K562 (cell line): ENCODE data around the gene KCNC4. TPM values are rescaled to one million over a fixed set of nuclear protein-coding genes. Genes with fewer than 3 reads are reported as not detected.

Experiments
- ASH1L ChIP-seq: fragments of 450-650 bp; IDR thresholded peaks from 2 replicates; pipeline ENCODE4 v1.6.1; 2018; ENCODE audit warnings: borderline replicate concordance, mild to moderate bottlenecking, low read depth; ENCODE audit not compliant: partially characterized antibody
- CHD1 ChIP-seq: fragments of 200-600 bp; sonication (generic); IDR thresholded peaks from one replicate; pipeline ENCODE4 v1.6.1; 2012; ENCODE audit warnings: mild to moderate bottlenecking, moderate library complexity, low read length, inconsistent platforms
- DACH1 ChIP-seq: fragments of 450-650 bp; IDR thresholded peaks from 2 replicates; pipeline ENCODE4 v1.6.1; 2018; ENCODE audit not compliant: partially characterized antibody
- HDGF ChIP-seq: fragments of 450-650 bp; IDR thresholded peaks from 2 replicates; pipeline ENCODE4 v1.6.1; 2016
- KDM1A ChIP-seq, 2 experiments: fragments of 450-650 bp; IDR thresholded peaks; 2 replicates each; pipeline ENCODE4 v1.6.1; 2016; ENCODE audit warnings: mild to moderate bottlenecking in 2 of 2
- MGA ChIP-seq: fragments of 450-650 bp; IDR thresholded peaks from 2 replicates; pipeline ENCODE4 v1.6.1; 2016; ENCODE audit warnings: mild to moderate bottlenecking, moderate library complexity
- MTA1 ChIP-seq: fragments of 450-650 bp; IDR thresholded peaks from 2 replicates; pipeline ENCODE4 v1.6.1; 2017; ENCODE audit warnings: borderline replicate concordance
- MTF1 ChIP-seq: fragments of 250-450 bp; sonication (Bioruptor Pico); IDR thresholded peaks from 2 replicates; pipeline ENCODE4 v1.9.0; 2021; ENCODE audit warnings: moderate library complexity, mild to moderate bottlenecking, inconsistent platforms, borderline replicate concordance
- PHF8 ChIP-seq: fragments of 200-600 bp; sonication (generic); IDR thresholded peaks from 2 replicates; pipeline ENCODE4 v1.6.1; 2012; ENCODE audit warnings: mixed run types, mild to moderate bottlenecking, inconsistent platforms, low read length, moderate library complexity, borderline replicate concordance
- POLR2A ChIP-seq: fragments of 450-650 bp; conservative IDR thresholded peaks from 2 replicates; pipeline ENCODE4 v1.6.1; 2016
- RFX1 ChIP-seq: fragments of 450-650 bp; IDR thresholded peaks from 2 replicates; pipeline ENCODE4 v1.6.1; 2016; ENCODE audit warnings: mild to moderate bottlenecking, moderate library complexity
- SREBF1 ChIP-seq: fragments of 150-350 bp; IDR thresholded peaks from 2 replicates; pipeline ENCODE4 v1.6.1; 2014; ENCODE audit warnings: antibody characterized with exemption, low read depth, low read length, borderline replicate concordance
- TCFL5 ChIP-seq: fragments of 250-450 bp; sonication (Bioruptor Pico); conservative IDR thresholded peaks from 2 replicates; pipeline ENCODE4 v1.6.1; 2021; ENCODE audit warnings: mild to moderate bottlenecking, moderate library complexity, matching md5 sums
- ZNF274 ChIP-seq: IDR thresholded peaks from 2 replicates; pipeline ENCODE4 v1.6.1; 2011; ENCODE audit warnings: low read depth, mild to moderate bottlenecking, low read length, moderate library complexity, borderline replicate concordance
- ZNF384 ChIP-seq: IDR thresholded peaks from 2 replicates; pipeline ENCODE4 v1.6.1; 2012; ENCODE audit warnings: low read depth, low read length, improper control_type of control experiment
- ZNF444 ChIP-seq: fragments of 250-450 bp; sonication (Bioruptor Pico); IDR thresholded peaks from 2 replicates; pipeline ENCODE4 v1.4.0; 2020; ENCODE audit warnings: mild to moderate bottlenecking, moderate library complexity
- ZNF76 ChIP-seq: fragments of 250-450 bp; sonication (Bioruptor Pico); IDR thresholded peaks from 2 replicates; pipeline ENCODE4 v1.4.0; 2020; ENCODE audit warnings: mild to moderate bottlenecking, moderate library complexity, borderline replicate concordance
- ZZZ3 ChIP-seq: fragments of 450-650 bp; IDR thresholded peaks from 2 replicates; pipeline ENCODE4 v1.6.1; 2016; ENCODE audit warnings: antibody characterized with exemption, mild to moderate bottlenecking, moderate library complexity
- polyA plus RNA-seq, 8 experiments: library from polyadenylated mRNA; depleted of rRNA in 4 of 8; stranded (reverse) in 5 of 8; unstranded in 3 of 8; fragments of >200 nt; fragmentation: Nextera tagmentation in 2 of 8; fragmentation: Illumina TruSeq in 1 of 8; extraction: Ambion mirVana in 2 of 8; extraction: Trizol in 1 of 8; gene quantifications; 2 replicates each; pipeline versions ENCODE4 v1.2.1 to v1.2.3, GENCODE V29; 2011 to 2014; ENCODE audit warnings: inconsistent platforms in 1 of 8, missing spikeins in 1 of 8
- total RNA-seq, 7 experiments: library from RNA; depleted of rRNA in 6 of 7; stranded (reverse); fragments of >200 nt in 6 of 7; fragmentation: Illumina TruSeq in 2 of 7; extraction: Trizol in 2 of 7; gene quantifications; 2 replicates each; pipeline versions ENCODE4 v1.2.1 to v1.2.3, GENCODE V29; 2011 to 2021; ENCODE audit warnings: low replicate concordance in 1 of 7

KCNC4 gene
- total and polyA plus RNA-seq, 9 of the 15 experiments (the other 6 are each of a cell fraction or from before 2014, with no cell fraction given) = 0.07 to 1.8 (median 0.73) TPM

GRCh38 chr1:110210604-110211495 is 736 bp downstream of the KCNC4 start (continued):
- TF ChIP-seq PHF8 (no peak), RFX1 (no peak), HDGF (no peak), ZNF274 (no peak), MTA1 (no peak), KDM1A (IDR thresholded peaks at IDR 0.05) (peak in 1 of 2 experiments; percentile 58; a peak in 1 of 4 replicates), TCFL5 (CRISPR knock-in tag) (no peak), ZNF384 (no peak), MGA (peak; percentile 93), ASH1L (no peak), DACH1 (no peak), ZNF444 (CRISPR knock-in tag) (0 out of 2 replicates have a peak, but pooled peaks have one; percentile 38), SREBF1 (no peak), MTF1 (CRISPR knock-in tag) (no peak), CHD1 (no peak), ZZZ3 (no peak), ZNF76 (no peak), POLR2A (no peak)
